IMR-90 (cell line): ENCODE data around the gene TMEM218. TPM values are rescaled to one million over a fixed set of nuclear protein-coding genes. Genes with fewer than 3 reads are reported as not detected.

Experiments used
- ATAC-seq: fragments of 200-7000 bp; cut with Tn5 transposase; 2 replicates; pipeline ENCODE4 v1.9.1; 2020; ENCODE audit warnings: low read depth, mild to moderate bottlenecking, moderate library complexity
- BruUV-seq: library from RNA; stranded (reverse); fragments of 400-500 nt; replicated peaks from 2 replicates; lab custom pipeline; 2021; lab: Mats Ljungman, UMichigan
- CTCF ChIA-PET: fragments of 300-600 bp; formaldehyde crosslinking; extraction: SDS; loops from one replicate; lab custom pipeline; 2021; ENCODE audit warnings: antibody characterized with exemption; lab: Yijun Ruan, JAX
- POLR2A ChIA-PET: fragments of 300-600 bp; sonication (Branson Sonifier 250); formaldehyde crosslinking; loops from one replicate; lab custom pipeline; 2022; ENCODE audit warnings: antibody characterized with exemption; ENCODE audit not compliant: unreplicated experiment; lab: Charles Lee
- DNase-seq: peaks from one replicate; pipeline ENCODE4 v3.0.0; 2013
- H2AFZ ChIP-seq: replicated peaks from 2 replicates; pipeline ENCODE3; 2013; ENCODE audit warnings: low read length, mild to moderate bottlenecking; ENCODE audit not compliant: poor library complexity
- H2AK5ac ChIP-seq: 2 replicates; pipeline ENCODE4 v1.6.1; 2013; ENCODE audit warnings: low read depth, low read length, inconsistent platforms
- H2AK9ac ChIP-seq: replicated peaks from 2 replicates; pipeline ENCODE3; 2013; ENCODE audit warnings: mild to moderate bottlenecking, low read depth, low read length, moderate library complexity; ENCODE audit not compliant: poor library complexity
- H2BK120ac ChIP-seq: 2 replicates; pipeline ENCODE4 v1.6.1; 2013; ENCODE audit warnings: low read depth, low read length, inconsistent platforms
- H2BK15ac ChIP-seq: 3 replicates; pipeline ENCODE4 v1.6.1; 2013; ENCODE audit warnings: low read depth, low read length, inconsistent platforms
- H2BK20ac ChIP-seq: 2 replicates; pipeline ENCODE4 v1.6.1; 2013; ENCODE audit warnings: low read depth, mild to moderate bottlenecking, inconsistent platforms, low read length, moderate library complexity
- H2BK5ac ChIP-seq: 2 replicates; pipeline ENCODE4 v1.6.1; 2013; ENCODE audit warnings: mild to moderate bottlenecking, low read depth, low read length, inconsistent platforms; ENCODE audit not compliant: poor library complexity, severe bottlenecking
- H3K14ac ChIP-seq: replicated peaks from 2 replicates; pipeline ENCODE4 v1.6.1; 2013; ENCODE audit warnings: low read depth, low read length, inconsistent platforms
- H3K18ac ChIP-seq: 2 replicates; pipeline ENCODE4 v1.6.1; 2013; ENCODE audit warnings: low read depth, low read length, control low read depth
- H3K23ac ChIP-seq: 2 replicates; pipeline ENCODE4 v1.6.1; 2013; ENCODE audit warnings: low read depth, low read length, inconsistent platforms
- H3K27ac ChIP-seq: 2 replicates; pipeline ENCODE4 v1.5.1; 2013; ENCODE audit warnings: mild to moderate bottlenecking, control low read depth, low read length; ENCODE audit not compliant: insufficient read depth
- H3K27me3 ChIP-seq: 2 replicates; pipeline ENCODE4 v1.6.1; 2013; ENCODE audit warnings: low read length; ENCODE audit not compliant: control insufficient read depth, insufficient read depth
- H3K36me3 ChIP-seq: 2 replicates; pipeline ENCODE4 v1.6.1; 2013; ENCODE audit warnings: low read length, mixed read lengths; ENCODE audit not compliant: control insufficient read depth, insufficient read depth
- H3K4ac ChIP-seq: 2 replicates; pipeline ENCODE4 v1.6.1; 2013; ENCODE audit warnings: low read depth, low read length, inconsistent platforms
- H3K4me1 ChIP-seq: 2 replicates; pipeline ENCODE4 v1.6.1; 2013; ENCODE audit warnings: low read length, mixed read lengths; ENCODE audit not compliant: control insufficient read depth, insufficient read depth
- H3K4me2 ChIP-seq: 2 replicates; pipeline ENCODE4 v1.6.1; 2013; ENCODE audit warnings: low read depth, mild to moderate bottlenecking, control low read depth, low read length, moderate library complexity
- H3K4me3 ChIP-seq: 2 replicates; pipeline ENCODE4 v1.5.1; 2013; ENCODE audit warnings: low read depth, mild to moderate bottlenecking, control low read depth, low read length, moderate library complexity; ENCODE audit not compliant: insufficient read depth
- H3K56ac ChIP-seq: 2 replicates; pipeline ENCODE4 v1.6.1; 2013; ENCODE audit warnings: low read length, inconsistent platforms; ENCODE audit not compliant: insufficient read depth; ENCODE audit errors: extremely low read depth
- H3K79me1 ChIP-seq, 2 experiments: 2 replicates each; pipeline ENCODE4 v1.6.1; 2013; ENCODE audit warnings: low read length in 2 of 2, inconsistent platforms in 1 of 2, low read depth in 1 of 2
- H3K9ac ChIP-seq: 2 replicates; pipeline ENCODE4 v1.6.1; 2013; ENCODE audit warnings: low read depth, low read length, control low read depth
- H3K9me1 ChIP-seq: 2 replicates; pipeline ENCODE4 v1.6.1; 2013; ENCODE audit warnings: low read length, inconsistent platforms; ENCODE audit not compliant: insufficient read depth
- H3K9me3 ChIP-seq: 2 replicates; pipeline ENCODE4 v1.6.1; 2013; ENCODE audit warnings: low read length; ENCODE audit not compliant: control insufficient read depth, insufficient read depth
- H4K20me1 ChIP-seq: 2 replicates; pipeline ENCODE4 v1.6.1; 2013; ENCODE audit warnings: low read length, inconsistent platforms; ENCODE audit not compliant: insufficient read depth
- H4K5ac ChIP-seq: 2 replicates; pipeline ENCODE4 v1.6.1; 2013; ENCODE audit warnings: mild to moderate bottlenecking, low read depth, low read length, control low read depth
- H4K8ac ChIP-seq, 2 experiments: 2 replicates each; pipeline ENCODE4 v1.6.1; 2013; ENCODE audit warnings: low read depth in 2 of 2, low read length in 2 of 2, control low read depth in 1 of 2, inconsistent platforms in 1 of 2
- H4K91ac ChIP-seq: 2 replicates; pipeline ENCODE4 v1.6.1; 2013; ENCODE audit warnings: low read depth, low read length, inconsistent platforms; ENCODE audit not compliant: insufficient read depth
- BHLHE40 ChIP-seq: fragments of 150-350 bp; IDR thresholded peaks from 2 replicates; pipeline ENCODE4 v1.6.1; 2016; ENCODE audit warnings: mild to moderate bottlenecking, low read depth, low read length
- CTCF ChIP-seq: conservative IDR thresholded peaks from 2 replicates; pipeline ENCODE4 v1.5.1; 2012; ENCODE audit warnings: mild to moderate bottlenecking, low read depth, low read length, improper control_type of control experiment
- MAFK ChIP-seq: IDR thresholded peaks from 2 replicates; pipeline ENCODE4 v1.6.1; 2012; ENCODE audit warnings: low read depth, low read length, improper control_type of control experiment
- MAZ ChIP-seq: IDR thresholded peaks from 2 replicates; pipeline ENCODE4 v1.6.1; 2012; ENCODE audit warnings: low read depth, mild to moderate bottlenecking, low read length, improper control_type of control experiment, moderate library complexity, borderline replicate concordance
- NFE2L2 ChIP-seq: fragments of 150-350 bp; IDR thresholded peaks from 2 replicates; pipeline ENCODE4 v1.6.1; 2016; ENCODE audit warnings: low read depth, mild to moderate bottlenecking, low read length
- POLR2A ChIP-seq: IDR thresholded peaks from 2 replicates; pipeline ENCODE4 v1.6.1; 2012; ENCODE audit warnings: mild to moderate bottlenecking, low read depth, low read length
- RAD21 ChIP-seq: IDR thresholded peaks from 2 replicates; pipeline ENCODE4 v1.6.1; 2012; ENCODE audit warnings: low read length, improper control_type of control experiment
- RFX5 ChIP-seq: IDR thresholded peaks from 2 replicates; pipeline ENCODE4 v1.8.0; 2012; ENCODE audit warnings: low read depth, mild to moderate bottlenecking, low read length, moderate library complexity
- SMC3 ChIP-seq: fragments of 150-350 bp; IDR thresholded peaks from 2 replicates; pipeline ENCODE4 v1.6.1; 2016; ENCODE audit warnings: low read depth, mild to moderate bottlenecking, antibody characterized with exemption, low read length, moderate library complexity
- WGBS, 2 experiments: methylation state at CpG; one replicate each; pipeline versions ENCODE4 v1.1.5 to v1.1.7; 2013; ENCODE audit warnings: missing lambda C conversion rate in 2 of 2; ENCODE audit not compliant: insufficient read length in 1 of 2; ENCODE audit errors: extremely low coverage in 2 of 2; 5-methylcytosine and 5-hydroxymethylcytosine counted together
- dilution Hi-C: fragments of 300-500 bp; cut with HindIII; formaldehyde crosslinking; loops from one replicate; pipeline ENCODE4 v1.14.3; 2018; ENCODE audit warnings: low sequenced_read_pairs; ENCODE audit not compliant: unreplicated experiment
- in situ Hi-C: fragments of 300-500 bp; cut with MboI; formaldehyde crosslinking; loops from 3 replicates; pipeline ENCODE4 v1.14.3; 2019; ENCODE audit warnings: low sequenced_read_pairs, inconsistent platforms, mixed read lengths
- intact Hi-C: fragments of 100-400 bp; cut with micrococcal nuclease; formaldehyde crosslinking; loops from 2 replicates; pipeline ENCODE4 v1.10.0; 2022
- polyA plus RNA-seq, 3 experiments: library from polyadenylated mRNA; depleted of rRNA; stranded (reverse); fragments of >200 nt; gene quantifications; 2 replicates each; pipeline ENCODE4 v1.2.3, GENCODE V29; 2012; ENCODE audit warnings: low replicate concordance in 1 of 3
- total RNA-seq: library from RNA; depleted of rRNA; stranded (reverse); fragments of >200 nt; gene quantifications from 2 replicates; pipeline ENCODE4 v1.2.3, GENCODE V29; 2012
- TF ChIP-seq, protein P1 (sequence below): fragments of 150-350 bp; IDR thresholded peaks from 2 replicates; pipeline ENCODE4 v1.6.1; 2016; ENCODE audit warnings: low read depth, mild to moderate bottlenecking, low read length, moderate library complexity, borderline replicate concordance

The TMEM218 gene
- total and polyA plus RNA-seq, 2 of the 4 experiments (the other 2 are of a cell fraction) = 19.4 to 23.0 TPM

DNA sequence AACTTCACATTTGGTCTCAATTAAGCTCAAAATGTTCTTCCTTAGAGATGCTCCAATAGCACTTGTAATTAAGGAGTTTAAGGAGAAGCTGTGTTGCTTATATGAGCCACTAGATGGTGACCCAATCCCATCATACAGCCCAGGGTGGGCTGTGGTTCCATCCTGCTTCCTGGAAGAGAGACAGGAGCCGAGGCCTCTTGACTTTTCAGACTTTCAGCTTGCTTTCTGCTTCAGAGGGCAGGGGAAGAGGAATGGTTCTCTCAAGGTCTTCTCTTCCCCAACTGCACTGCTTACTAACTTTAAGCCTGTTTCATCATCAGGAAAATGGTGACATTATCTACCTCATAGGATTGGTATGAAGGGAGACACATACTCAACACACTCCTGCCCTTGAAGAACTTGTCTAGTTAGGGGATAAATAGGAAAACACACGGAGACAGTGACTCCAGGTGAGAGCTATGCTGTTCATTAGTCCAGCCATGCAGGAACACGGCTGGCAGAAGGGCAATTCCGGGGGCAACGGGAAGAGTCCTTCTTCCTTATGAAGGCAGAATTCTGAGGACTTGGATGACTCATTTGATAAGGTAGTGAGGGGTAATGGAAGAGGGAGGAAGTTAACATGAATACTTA, 20.1 kb downstream of the TMEM218 start (continued):
- TF ChIP-seq MAFK (no peak), SMC3 (peak; percentile 79), POLR2A (no peak)

DNA sequence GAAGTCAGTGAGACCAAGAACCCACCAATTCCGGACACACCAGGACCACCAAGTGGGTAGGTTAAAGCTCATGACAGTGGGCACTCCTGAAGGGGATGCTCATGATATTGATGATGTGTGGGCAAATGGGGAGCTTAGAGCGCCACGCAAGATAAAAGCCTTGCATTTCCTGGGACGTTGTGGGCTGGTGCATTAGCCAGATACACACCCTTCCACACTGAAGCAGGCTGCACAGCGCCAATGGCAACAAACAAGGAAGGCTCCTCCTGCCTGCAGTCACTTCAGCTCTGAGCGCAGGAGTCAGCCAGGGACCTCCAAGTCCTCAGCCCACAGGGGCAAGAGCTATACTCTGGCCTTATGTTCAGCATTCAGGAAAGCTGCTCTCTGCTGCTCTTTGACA, 20.6 kb downstream of the TMEM218 start:
- Histone ChIP-seq H3K27me3 (no peaks in the 10 kb centered on the region), H2BK15ac (peak overlapping the region; percentile 6; the same call in 2 of the 3 replicates), H3K56ac (no peak overlapping the region), H3K9ac (no peak overlapping the region), H3K14ac (peak overlapping the region; percentile 43; the same call in 1 of the 2 replicates), H2BK5ac (peak overlapping the region; percentile 14), H3K27ac (no peak overlapping the region), H3K4ac (peak overlapping the region; percentile 53), H3K4me3 (no peak overlapping the region), H4K20me1 (no peaks in the 10 kb centered on the region), H3K18ac (no peak overlapping the region), H3K4me1 (peaks cover 10% of the 10 kb centered on the region), H3K36me3 (no peaks in the 10 kb centered on the region), H2AFZ (peak overlapping the region; percentile 63), H4K8ac (peak overlapping the region in 1 of 2 experiments; percentile 20; a peak in 2 of 4 replicates), H3K79me1 (no peaks in the 10 kb centered on the region; a peak in 1 of 4 replicates), H2AK5ac (peak overlapping the region; percentile 92), H2BK20ac (peak overlapping the region; percentile 28; the same call in 1 of the 2 replicates), H4K5ac (no peak overlapping the region), H3K4me2 (no peak overlapping the region), H3K9me1 (peaks cover 12% of the 10 kb centered on the region), H2AK9ac (peak overlapping the region; percentile 34), H2BK120ac (peak overlapping the region; percentile 8), H3K23ac (no peak overlapping the region), H3K9me3 (no peaks in the 10 kb centered on the region), H4K91ac (0 out of 2 replicates have a peak overlapping the region, but pooled peaks have one; percentile 25)
- TF ChIP-seq MAZ (no peak), RFX5 (no peak), CTCF (no peak), SMC3 (no peak), BHLHE40 (no peak), MAFK (no peak), RAD21 (no peak), NFE2L2 (no peak)
- TF ChIP-seq, protein P1, sequence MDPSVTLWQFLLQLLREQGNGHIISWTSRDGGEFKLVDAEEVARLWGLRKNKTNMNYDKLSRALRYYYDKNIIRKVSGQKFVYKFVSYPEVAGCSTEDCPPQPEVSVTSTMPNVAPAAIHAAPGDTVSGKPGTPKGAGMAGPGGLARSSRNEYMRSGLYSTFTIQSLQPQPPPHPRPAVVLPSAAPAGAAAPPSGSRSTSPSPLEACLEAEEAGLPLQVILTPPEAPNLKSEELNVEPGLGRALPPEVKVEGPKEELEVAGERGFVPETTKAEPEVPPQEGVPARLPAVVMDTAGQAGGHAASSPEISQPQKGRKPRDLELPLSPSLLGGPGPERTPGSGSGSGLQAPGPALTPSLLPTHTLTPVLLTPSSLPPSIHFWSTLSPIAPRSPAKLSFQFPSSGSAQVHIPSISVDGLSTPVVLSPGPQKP = no peak
- dilution Hi-C loops (no loop called here), in situ Hi-C loops (loop anchor here (5.0 kb wide), 1 partner anchor 316 kb away; no protein-coding TSS in a partner anchor), intact Hi-C loops (loop anchor here (1.0 to 2.0 kb wide), 6 partner anchors 50 to 338 kb away; no protein-coding TSS in a partner anchor)
- CTCF ChIA-PET = interaction anchor here (0.8 to 4.3 kb wide), 12 partner anchors 9 to 338 kb away, joined by 3 to 34 read pairs (median 5); partner anchors contain the start of gene PKNOX2
- POLR2A ChIA-PET = interaction anchor here (1.0 kb wide), 1 partner anchor 21 kb away, joined by 3 read pairs; the partner anchor contains the start of gene TMEM218
- ATAC-seq (peak; percentile 9; the same call in 1 of the 2 replicates), DNase-seq (no peak)
- BruUV-seq = no TSS peak
- no CpG with 5 or more reads among the region's 6 CpGs for WGBS, 2 experiments
